CD4-positive, CD25-positive, alpha-beta regulatory T cell (primary cell): ENCODE measurements around the gene NRBF2. TPM values are rescaled to one million over a fixed set of nuclear protein-coding genes. Genes with fewer than 3 reads are reported as not detected.
A peak's percentile ranks its signal among the peaks of the same experiment; 100 is the strongest.

Experiments
- ATAC-seq, 2 donors: fragments of 150-1000 bp; cut with Tn5 transposase; one replicate each; pipeline ENCODE4 v1.10.0; 2021; ENCODE audit warnings: low read depth in 2 of 2, moderate number of reproducible peaks in 2 of 2, moderate library complexity in 1 of 2
- DNase-seq, 3 donors: peaks; one replicate each; pipeline versions ENCODE4 v3.0.0 to v3.0.0-alpha.2; 2012 to 2022; ENCODE audit warnings: mixed read lengths in 1 of 3
- H3K27ac ChIP-seq: one replicate; pipeline ENCODE4 v1.7.0; 2013; ENCODE audit warnings: mild to moderate bottlenecking, low read length; ENCODE audit not compliant: insufficient read depth, poor library complexity, severe bottlenecking
- H3K27me3 ChIP-seq: one replicate; pipeline ENCODE4 v1.7.0; 2013; ENCODE audit warnings: low read length; ENCODE audit not compliant: control insufficient read depth, insufficient read depth
- H3K36me3 ChIP-seq: one replicate; pipeline ENCODE4 v1.7.0; 2013; ENCODE audit warnings: mild to moderate bottlenecking, low read length, moderate library complexity; ENCODE audit not compliant: control insufficient read depth, insufficient read depth
- H3K4me1 ChIP-seq: 2 replicates; pipeline ENCODE4 v1.7.0; 2013; ENCODE audit warnings: mild to moderate bottlenecking, low read length; ENCODE audit not compliant: insufficient read depth, control insufficient read depth, poor library complexity, severe bottlenecking
- H3K4me3 ChIP-seq: one replicate; pipeline ENCODE4 v1.7.0; 2013; ENCODE audit warnings: low read depth, mild to moderate bottlenecking, low read length, moderate library complexity
- H3K9me3 ChIP-seq, 2 experiments: 1 replicate in 1 of 2; 2 replicates in 1 of 2; pipeline ENCODE4 v1.7.0; 2013; ENCODE audit warnings: low read length in 2 of 2, mild to moderate bottlenecking in 1 of 2, moderate library complexity in 1 of 2; ENCODE audit not compliant: control insufficient read depth in 2 of 2
- H3K27ac Mint-ChIP-seq, 3 donors: one replicate each; pipeline ENCODE4 v1.8.0; 2020 to 2022; ENCODE audit warnings: mild to moderate bottlenecking in 3 of 3, mixed read lengths in 3 of 3, moderate library complexity in 2 of 3
- H3K27me3 Mint-ChIP-seq: one replicate; pipeline ENCODE4 v1.8.0; 2022; ENCODE audit warnings: mild to moderate bottlenecking, mixed read lengths
- H3K36me3 Mint-ChIP-seq: one replicate; pipeline ENCODE4 v1.8.0; 2020; ENCODE audit warnings: mixed read lengths
- H3K4me1 Mint-ChIP-seq, 4 donors: one replicate each; pipeline ENCODE4 v1.8.0; 2020 to 2022; ENCODE audit warnings: mixed read lengths in 4 of 4, mild to moderate bottlenecking in 1 of 4
- H3K4me3 Mint-ChIP-seq, 4 donors: one replicate each; pipeline ENCODE4 v1.8.0; 2020 to 2022; ENCODE audit warnings: mild to moderate bottlenecking in 4 of 4, mixed read lengths in 4 of 4, moderate library complexity in 3 of 4
- H3K9me3 Mint-ChIP-seq, 7 donors: one replicate each; pipeline ENCODE4 v1.8.0; 2020 to 2022; ENCODE audit warnings: mixed read lengths in 7 of 7, mild to moderate bottlenecking in 3 of 7, moderate library complexity in 2 of 7
- polyA plus RNA-seq, 4 donors: library from polyadenylated mRNA; unstranded; fragments of 300-500 nt; fragmentation: Illumina TruSeq; gene quantifications; one replicate each; pipeline ENCODE4 v1.2.3, GENCODE V29; 2021
- total RNA-seq: library from RNA; stranded (reverse); gene quantifications from one replicate; pipeline ENCODE4 v1.2.3, GENCODE V29; 2022

NRBF2 gene
- total and polyA plus RNA-seq, 5 donors from 2014 or later: 24.4 to 38.8 (median 28.2) TPM

GRCh38 chr10:63123727-63124362, 9.3 kb upstream of the NRBF2 start:
- Histone ChIP-seq H3K4me3 (no peak overlapping the region), H3K27ac (no peak overlapping the region), H3K9me3 (no peaks in the 10 kb centered on the region), H3K4me1 (no peaks in the 10 kb centered on the region), H3K36me3 (no peaks in the 10 kb centered on the region), H3K27me3 (no peaks in the 10 kb centered on the region)
- H3K9me3 Mint-ChIP-seq: peaks cover 0 to 2% (median 0%) of the 10 kb centered on the region in 7 donors
- H3K36me3 Mint-ChIP-seq: no peaks in the 10 kb centered on the region
- peaks cover 18% of the 10 kb centered on the region for H3K27me3 Mint-ChIP-seq
- H3K4me3 Mint-ChIP-seq: no peak overlapping the region
- ATAC-seq: no peak
- DNase-seq: no peak
- H3K4me1 Mint-ChIP-seq: no peaks in the 10 kb centered on the region
- H3K27ac Mint-ChIP-seq: no peak overlapping the region

GRCh38 chr10:63125459-63125858, 7.7 kb upstream of the NRBF2 start:
- H3K4me1 Mint-ChIP-seq: no peaks in the 10 kb centered on the region
- Histone ChIP-seq H3K36me3 (no peaks in the 10 kb centered on the region), H3K27me3 (peaks cover 2% of the 10 kb centered on the region), H3K9me3 (no peaks in the 10 kb centered on the region), H3K27ac (no peak overlapping the region), H3K4me1 (no peaks in the 10 kb centered on the region), H3K4me3 (no peak overlapping the region)
- peaks cover 20% of the 10 kb centered on the region for H3K27me3 Mint-ChIP-seq
- peak overlapping the region in 1 of 4 donors; percentile 38 for H3K4me3 Mint-ChIP-seq
- H3K27ac Mint-ChIP-seq: no peak overlapping the region
- peaks cover 0 to 2% (median 0%) of the 10 kb centered on the region in 7 donors for H3K9me3 Mint-ChIP-seq
- ATAC-seq (no peak), DNase-seq (no peak)
- H3K36me3 Mint-ChIP-seq: no peaks in the 10 kb centered on the region

- Mint-ChIP-seq H3K36me3 (no peaks in the 10 kb centered on the region), H3K27ac (no peak overlapping the region), H3K4me1 (peaks cover 0 to 8% (median 3%) of the 10 kb centered on the region in 4 donors), H3K4me3 (no peak overlapping the region), H3K27me3 (peaks cover 24% of the 10 kb centered on the region), H3K9me3 (peaks cover 0 to 6% (median 6%) of the 10 kb centered on the region in 7 donors)
- Histone ChIP-seq H3K27ac (no peak overlapping the region), H3K9me3 (no peaks in the 10 kb centered on the region), H3K4me1 (no peaks in the 10 kb centered on the region), H3K4me3 (no peak overlapping the region), H3K36me3 (no peaks in the 10 kb centered on the region), H3K27me3 (peaks cover 2% of the 10 kb centered on the region)
- DNase-seq: no peak
- no peak for ATAC-seq
Measured at GRCh38 chr10:63128443-63128842, 4.7 kb upstream of the NRBF2 start.

GRCh38 chr10:63129888-63130287, 3.2 kb upstream of the NRBF2 start:
- H3K9me3 Mint-ChIP-seq: peaks cover 0 to 6% (median 6%) of the 10 kb centered on the region in 7 donors
- H3K27me3 Mint-ChIP-seq: peaks cover 16% of the 10 kb centered on the region
- Histone ChIP-seq H3K27me3 (peaks cover 2% of the 10 kb centered on the region), H3K9me3 (no peaks in the 10 kb centered on the region), H3K4me3 (no peak overlapping the region), H3K27ac (no peak overlapping the region), H3K4me1 (peaks cover 14% of the 10 kb centered on the region), H3K36me3 (no peaks in the 10 kb centered on the region)
- no peak for DNase-seq
- peak overlapping the region in 1 of 4 donors; percentile 50 for H3K4me3 Mint-ChIP-seq
- no peak for ATAC-seq
- H3K36me3 Mint-ChIP-seq: no peaks in the 10 kb centered on the region
- peaks cover 6 to 18% (median 12%) of the 10 kb centered on the region in 4 donors for H3K4me1 Mint-ChIP-seq
- H3K27ac Mint-ChIP-seq: peak overlapping the region in 1 of 3 donors; percentile 91

- no peak for ATAC-seq
- no peaks in the 10 kb centered on the region for H3K9me3 ChIP-seq
- no peaks in the 10 kb centered on the region for H3K36me3 ChIP-seq
- H3K4me3 ChIP-seq: peak overlapping the region; percentile 78
- peaks cover 37% of the 10 kb centered on the region for H3K4me1 ChIP-seq
- peak overlapping the region; percentile 97 for H3K27ac ChIP-seq
- Mint-ChIP-seq H3K4me3 (peak overlapping the region; percentile 92 to 98 (median 94)), H3K36me3 (peaks cover 4% of the 10 kb centered on the region), H3K4me1 (peaks cover 18 to 43% (median 30%) of the 10 kb centered on the region in 4 donors), H3K27ac (peak overlapping the region; percentile 95 to 97 (median 96)), H3K9me3 (peaks cover 0 to 6% (median 6%) of the 10 kb centered on the region in 7 donors), H3K27me3 (peaks cover 8% of the 10 kb centered on the region)
- DNase-seq: no peak
- peaks cover 2% of the 10 kb centered on the region for H3K27me3 ChIP-seq
Measured at GRCh38 chr10:63132651-63133055, 475 bp upstream of the NRBF2 start.

GRCh38 chr10:63133821-63134557, 861 bp downstream of the NRBF2 start:
- Histone ChIP-seq H3K36me3 (no peaks in the 10 kb centered on the region), H3K4me3 (peak overlapping the region; percentile 88), H3K9me3 (no peaks in the 10 kb centered on the region), H3K4me1 (peaks cover 37% of the 10 kb centered on the region), H3K27ac (peak overlapping the region; percentile 97), H3K27me3 (peaks cover 2% of the 10 kb centered on the region)
- H3K27ac Mint-ChIP-seq: peak overlapping the region; percentile 89 to 97 (median 96)
- peaks cover 0 to 6% (median 6%) of the 10 kb centered on the region in 7 donors for H3K9me3 Mint-ChIP-seq
- H3K27me3 Mint-ChIP-seq: peaks cover 8% of the 10 kb centered on the region
- H3K36me3 Mint-ChIP-seq: peaks cover 8% of the 10 kb centered on the region
- H3K4me1 Mint-ChIP-seq: peaks cover 21 to 54% (median 36%) of the 10 kb centered on the region in 4 donors
- DNase-seq: peak in 1 of 3 donors; percentile 29
- H3K4me3 Mint-ChIP-seq: peak overlapping the region; percentile 92 to 98 (median 94)
- no peak for ATAC-seq

GRCh38 chr10:63137306-63137705, 4.2 kb downstream of the NRBF2 start:
- no peak overlapping the region for H3K4me3 ChIP-seq
- peaks cover 43% of the 10 kb centered on the region for H3K4me1 ChIP-seq
- peaks cover 14% of the 10 kb centered on the region for H3K36me3 Mint-ChIP-seq
- peaks cover 28 to 81% (median 52%) of the 10 kb centered on the region in 4 donors for H3K4me1 Mint-ChIP-seq
- DNase-seq (no peak), ATAC-seq (no peak)
- no peak overlapping the region for H3K27ac ChIP-seq
- H3K27me3 ChIP-seq: no peaks in the 10 kb centered on the region
- H3K27me3 Mint-ChIP-seq: peaks cover 4% of the 10 kb centered on the region
- H3K4me3 Mint-ChIP-seq: peak overlapping the region in 2 of 4 donors; percentile 46 to 64
- no peaks in the 10 kb centered on the region for H3K9me3 ChIP-seq
- peak overlapping the region in 1 of 3 donors; percentile 42 for H3K27ac Mint-ChIP-seq
- peaks cover 14% of the 10 kb centered on the region for H3K36me3 ChIP-seq
- H3K9me3 Mint-ChIP-seq: peaks cover 0 to 5% (median 0%) of the 10 kb centered on the region in 7 donors
